ENCODE results near the gene VIP. TPM values are rescaled to one million over a fixed set of nuclear protein-coding genes. Genes with fewer than 3 reads are reported as not detected.

Gene VIP
- total and polyA plus RNA-seq, 2 of the 4 experiments (the other 2 are of a cell fraction) = not detected

GRCh38 chr6:152701863-152702401 is 48.7 kb upstream of the VIP start:
- peak overlapping the region; percentile 91 for H3K4me2 ChIP-seq (ENCODE audit: low read depth, low read length)
- CTCF ChIA-PET = interaction anchor here (1.0 kb wide), 1 partner anchor 12 kb away, joined by 4 read pairs; no protein-coding TSS in a partner anchor

More at GRCh38 chr6:152701863-152702401, 48.7 kb upstream of the VIP start:
- Histone ChIP-seq H2AFZ (replicated peaks; ENCODE audit: low read length, poor library complexity) (peak overlapping the region; percentile 59), H3K79me1 (ENCODE audit: low read depth in 1 of 2, low read length in 2 of 2) (no peaks in the 10 kb centered on the region; a peak in 1 of 4 replicates), H2BK15ac (ENCODE audit: low read depth, low read length) (peak overlapping the region; percentile 95), H3K4ac (ENCODE audit: low read depth, low read length) (peak overlapping the region; percentile 98), H3K23ac (ENCODE audit: low read depth, low read length) (peak overlapping the region; percentile 34), H2AK9ac (replicated peaks; ENCODE audit: low read depth, low read length, poor library complexity) (no peak overlapping the region), H3K27ac (ENCODE audit: insufficient read depth, low read length) (peak overlapping the region; percentile 100), H3K27me3 (ENCODE audit: control insufficient read depth, insufficient read depth, low read length) (no peaks in the 10 kb centered on the region), H3K4me1 (ENCODE audit: control insufficient read depth, insufficient read depth, low read length) (peaks cover 17% of the 10 kb centered on the region), H3K56ac (ENCODE audit: extremely low read depth, insufficient read depth, low read length) (peak overlapping the region; percentile 91), H4K91ac (ENCODE audit: insufficient read depth, low read depth, low read length) (peak overlapping the region; percentile 97), H4K8ac (ENCODE audit: low read depth in 2 of 2, low read length in 2 of 2) (peak overlapping the region; percentile 94 to 97), H3K9me3 (ENCODE audit: control insufficient read depth, insufficient read depth, low read length) (no peaks in the 10 kb centered on the region), H4K5ac (ENCODE audit: low read depth, low read length) (peak overlapping the region; percentile 96), H2BK5ac (ENCODE audit: low read depth, low read length, poor library complexity, severe bottlenecking) (peak overlapping the region; percentile 96), H3K36me3 (ENCODE audit: control insufficient read depth, insufficient read depth, low read length) (no peaks in the 10 kb centered on the region), H3K14ac (replicated peaks; ENCODE audit: low read depth, low read length) (peak overlapping the region; percentile 79), H3K9me1 (ENCODE audit: insufficient read depth, low read length) (no peaks in the 10 kb centered on the region; the same call in 1 of the 2 replicates), H3K9ac (ENCODE audit: low read depth, low read length) (peak overlapping the region; percentile 73), H4K20me1 (ENCODE audit: insufficient read depth, low read length) (no peaks in the 10 kb centered on the region), H3K4me3 (ENCODE audit: insufficient read depth, low read depth, low read length) (no peak overlapping the region), H2BK120ac (ENCODE audit: low read depth, low read length) (peak overlapping the region; percentile 93), H3K18ac (ENCODE audit: low read depth, low read length) (peak overlapping the region; percentile 100), H2BK20ac (ENCODE audit: low read depth, low read length) (peak overlapping the region; percentile 86), H2AK5ac (ENCODE audit: low read depth, low read length) (peak overlapping the region; percentile 93)
- TF ChIP-seq NFE2L2 (IDR thresholded peaks at IDR 0.05; ENCODE audit: low read depth, low read length) = no peak
- TF ChIP-seq RCOR1 (IDR thresholded peaks at IDR 0.05; ENCODE audit: insufficient replicate concordance, low read length) = no peak
- no peak for TF ChIP-seq FOS (IDR thresholded peaks at IDR 0.05; ENCODE audit: low read depth, low read length)
- no peak for TF ChIP-seq SMC3 (IDR thresholded peaks at IDR 0.05; ENCODE audit: low read depth, low read length)
- no peak for TF ChIP-seq CTCF (conservative IDR thresholded peaks at IDR 0.05; ENCODE audit: low read depth, low read length)
- no peak for TF ChIP-seq RAD21 (IDR thresholded peaks at IDR 0.05; ENCODE audit: low read length)
- no peak for TF ChIP-seq USF2 (IDR thresholded peaks at IDR 0.05; ENCODE audit: low read depth, low read length)
- no peak for TF ChIP-seq MAFK (IDR thresholded peaks at IDR 0.05; ENCODE audit: low read depth, low read length)
- no peak for TF ChIP-seq CHD1 (IDR thresholded peaks at IDR 0.05; ENCODE audit: low read depth, low read length)
- TF ChIP-seq BHLHE40 (IDR thresholded peaks at IDR 0.05; ENCODE audit: low read depth, low read length) = no peak
- no peak for TF ChIP-seq POLR2A (IDR thresholded peaks at IDR 0.05; ENCODE audit: low read depth, low read length)
- no peak for TF ChIP-seq MAZ (IDR thresholded peaks at IDR 0.05; ENCODE audit: borderline replicate concordance, low read depth, low read length)
- TF ChIP-seq, protein P1, sequence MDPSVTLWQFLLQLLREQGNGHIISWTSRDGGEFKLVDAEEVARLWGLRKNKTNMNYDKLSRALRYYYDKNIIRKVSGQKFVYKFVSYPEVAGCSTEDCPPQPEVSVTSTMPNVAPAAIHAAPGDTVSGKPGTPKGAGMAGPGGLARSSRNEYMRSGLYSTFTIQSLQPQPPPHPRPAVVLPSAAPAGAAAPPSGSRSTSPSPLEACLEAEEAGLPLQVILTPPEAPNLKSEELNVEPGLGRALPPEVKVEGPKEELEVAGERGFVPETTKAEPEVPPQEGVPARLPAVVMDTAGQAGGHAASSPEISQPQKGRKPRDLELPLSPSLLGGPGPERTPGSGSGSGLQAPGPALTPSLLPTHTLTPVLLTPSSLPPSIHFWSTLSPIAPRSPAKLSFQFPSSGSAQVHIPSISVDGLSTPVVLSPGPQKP (IDR thresholded peaks at IDR 0.05; ENCODE audit: borderline replicate concordance, low read depth, low read length) = no peak
- peak; percentile 74 for ATAC-seq (ENCODE audit: low read depth)
- 100% methylated on average over 1 of the region's 4 CpGs; no CpG with 5 or more reads in 1 of the 2 experiments for WGBS, 2 experiments (ENCODE audit: extremely low coverage in 2 of 2, insufficient read length in 1 of 2)
- dilution Hi-C loops (cut with HindIII; ENCODE audit: low sequenced_read_pairs, unreplicated experiment) (no loop called here), intact Hi-C loops (cut with micrococcal nuclease) (loop anchor here (5.0 kb wide), 1 partner anchor 65 kb away; the partner anchor contains the start of gene SYNE1), in situ Hi-C loops (cut with MboI; ENCODE audit: low sequenced_read_pairs) (no loop called here)
- POLR2A ChIA-PET (ENCODE audit: unreplicated experiment) = no interaction called here
- DNase-seq = peak; percentile 68
- no TSS peak for BruUV-seq (replicated peaks)
